Caco-2 (cell line): ENCODE results near the gene TMEM232. TPM values are rescaled to one million over a fixed set of nuclear protein-coding genes. Genes with fewer than 3 reads are reported as not detected.

Experiments used
- BruUV-seq: library from RNA; stranded (reverse); fragments of 400-500 nt; replicated peaks from 2 replicates; lab custom pipeline; 2021; lab: Mats Ljungman, UMichigan
- CTCF ChIA-PET: fragments of 300-600 bp; sonication (Branson Sonifier 250); formaldehyde crosslinking; loops from one replicate; lab custom pipeline; 2022; ENCODE audit warnings: antibody characterized with exemption; lab: Charles Lee
- POLR2A ChIA-PET: fragments of 300-600 bp; sonication (Branson Sonifier 250); formaldehyde crosslinking; loops from one replicate; lab custom pipeline; 2022; ENCODE audit warnings: antibody characterized with exemption; lab: Charles Lee
- DNase-seq, 2 experiments: peaks; one replicate each; pipeline versions ENCODE4 v3.0.0 to v3.0.0-alpha.2; 2020 to 2022
- H3K27me3 ChIP-seq: replicated peaks from 2 replicates; pipeline ENCODE4 v1.6.0; 2011; ENCODE audit warnings: low read length; ENCODE audit not compliant: control insufficient read depth, insufficient read depth
- H3K36me3 ChIP-seq: 2 replicates; pipeline ENCODE4 v1.5.1; 2011; ENCODE audit warnings: low read length; ENCODE audit not compliant: control insufficient read depth, insufficient read depth
- H3K4me1 ChIP-seq: fragments of 250-450 bp; sonication (Bioruptor Pico); 2 replicates; pipeline ENCODE4 v1.5.1; 2020; ENCODE audit warnings: mild to moderate bottlenecking
- H3K4me3 ChIP-seq: 2 replicates; pipeline ENCODE4 v1.5.1; 2011; ENCODE audit warnings: low read depth, mild to moderate bottlenecking, control low read depth, low read length
- H3K9me3 ChIP-seq: fragments of 250-450 bp; sonication (Bioruptor Pico); 2 replicates; pipeline ENCODE4 v1.5.1; 2020; ENCODE audit warnings: mild to moderate bottlenecking, moderate library complexity
- H3K27ac Mint-ChIP-seq: one replicate; pipeline ENCODE4 v1.8.0; 2022; ENCODE audit warnings: mixed read lengths; ENCODE audit not compliant: unreplicated experiment
- H3K27me3 Mint-ChIP-seq: one replicate; pipeline ENCODE4 v1.8.0; 2022; ENCODE audit warnings: mixed read lengths; ENCODE audit not compliant: insufficient read depth, unreplicated experiment
- H3K36me3 Mint-ChIP-seq: one replicate; pipeline ENCODE4 v1.8.0; 2022; ENCODE audit warnings: mild to moderate bottlenecking, mixed read lengths; ENCODE audit not compliant: insufficient read depth, unreplicated experiment
- H3K4me1 Mint-ChIP-seq: one replicate; pipeline ENCODE4 v1.8.0; 2022; ENCODE audit warnings: low read depth, mixed read lengths; ENCODE audit not compliant: unreplicated experiment
- H3K4me3 Mint-ChIP-seq: one replicate; pipeline ENCODE4 v1.8.0; 2022; ENCODE audit warnings: mild to moderate bottlenecking, moderate library complexity, mixed read lengths; ENCODE audit not compliant: unreplicated experiment
- H3K9me3 Mint-ChIP-seq: one replicate; pipeline ENCODE4 v1.8.0; 2022; ENCODE audit warnings: mixed read lengths; ENCODE audit not compliant: unreplicated experiment
- CTCF ChIP-seq, 2 experiments: fragments of 200-600 bp in 1 of 2; IDR thresholded peaks; 1 replicate in 1 of 2; 2 replicates in 1 of 2; pipeline versions ENCODE4 v1.5.1 to v1.8.0; 2011 to 2022; ENCODE audit warnings: antibody characterized with exemption in 1 of 2, control low read depth in 1 of 2, inconsistent platforms in 1 of 2, low read depth in 1 of 2, low read length in 1 of 2, mild to moderate bottlenecking in 1 of 2, moderate library complexity in 1 of 2; ENCODE audit not compliant: insufficient read depth in 1 of 2, severe bottlenecking in 1 of 2, unreplicated experiment in 1 of 2
- intact Hi-C: fragments of 100-400 bp; cut with micrococcal nuclease; formaldehyde crosslinking; loops from one replicate; pipeline ENCODE4 v1.10.0; 2022; ENCODE audit not compliant: unreplicated experiment
- total RNA-seq: library from RNA; stranded (reverse); gene quantifications from 2 replicates; pipeline ENCODE4 v1.2.3, GENCODE V29; 2022

Gene TMEM232
- total RNA-seq, 1 experiment from 2014 or later = 0.34 TPM

- H3K27ac Mint-ChIP-seq = no peak overlapping the region
- H3K4me3 Mint-ChIP-seq = no peak overlapping the region
- Histone ChIP-seq H3K36me3 (no peaks in the 10 kb centered on the region), H3K4me1 (no peaks in the 10 kb centered on the region), H3K4me3 (no peak overlapping the region), H3K27me3 (no peaks in the 10 kb centered on the region), H3K9me3 (0 out of 2 replicates have a peak, but pooled peaks cover 4% of the 10 kb centered on the region)
- ChIA-PET CTCF (no interaction called here), POLR2A (no interaction called here)
- no peaks in the 10 kb centered on the region for H3K36me3 Mint-ChIP-seq
- no peaks in the 10 kb centered on the region for H3K9me3 Mint-ChIP-seq
- TF ChIP-seq CTCF (IDR thresholded peaks at IDR 0.05; ENCODE audit: insufficient read depth in 1 of 2, low read depth in 1 of 2, low read length in 1 of 2, severe bottlenecking in 1 of 2, unreplicated experiment in 1 of 2) = no peak
- H3K27me3 Mint-ChIP-seq = peaks cover 2% of the 10 kb centered on the region
- intact Hi-C loops = no loop called here
- no TSS peak for BruUV-seq
- no peaks in the 10 kb centered on the region for H3K4me1 Mint-ChIP-seq
- DNase-seq = no peak
Measured at GRCh38 chr5:110768138-110768860, 41.8 kb upstream of the TMEM232 start.

- TF ChIP-seq CTCF (IDR thresholded peaks at IDR 0.05; ENCODE audit: insufficient read depth in 1 of 2, low read depth in 1 of 2, low read length in 1 of 2, severe bottlenecking in 1 of 2, unreplicated experiment in 1 of 2) = no peak
- Histone ChIP-seq H3K4me1 (no peaks in the 10 kb centered on the region), H3K36me3 (no peaks in the 10 kb centered on the region), H3K9me3 (no peaks in the 10 kb centered on the region), H3K27me3 (no peaks in the 10 kb centered on the region), H3K4me3 (no peak overlapping the region)
- no peak overlapping the region for H3K27ac Mint-ChIP-seq
- no peaks in the 10 kb centered on the region for H3K4me1 Mint-ChIP-seq
- H3K27me3 Mint-ChIP-seq = no peaks in the 10 kb centered on the region
- ChIA-PET POLR2A (no interaction called here), CTCF (no interaction called here)
- intact Hi-C loops = no loop called here
- H3K4me3 Mint-ChIP-seq = no peak overlapping the region
- no peak for DNase-seq
- no peaks in the 10 kb centered on the region for H3K9me3 Mint-ChIP-seq
- BruUV-seq = no TSS peak
- H3K36me3 Mint-ChIP-seq = no peaks in the 10 kb centered on the region
Measured at GRCh38 chr5:110760158-110760557, 33.7 kb upstream of the TMEM232 start.

GRCh38 chr5:110757118-110757729 is 30.8 kb upstream of the TMEM232 start:
- no peak overlapping the region for H3K4me3 Mint-ChIP-seq
- peak in 1 of 2 experiments; percentile 46 for DNase-seq
- no peak overlapping the region for H3K27ac Mint-ChIP-seq
- H3K9me3 Mint-ChIP-seq = no peaks in the 10 kb centered on the region
- intact Hi-C loops = loop anchor here (1.0 to 5.0 kb wide), 4 partner anchors 108 to 795 kb away; no protein-coding TSS in a partner anchor
- no peaks in the 10 kb centered on the region for H3K4me1 Mint-ChIP-seq
- no peaks in the 10 kb centered on the region for H3K36me3 ChIP-seq
- CTCF ChIA-PET = no interaction called here
- peaks cover 8% of the 10 kb centered on the region for H3K36me3 Mint-ChIP-seq
- no peaks in the 10 kb centered on the region for H3K4me1 ChIP-seq
- TF ChIP-seq CTCF (IDR thresholded peaks at IDR 0.05; ENCODE audit: insufficient read depth in 1 of 2, low read depth in 1 of 2, low read length in 1 of 2, severe bottlenecking in 1 of 2, unreplicated experiment in 1 of 2) = peak; percentile 52 to 59
- POLR2A ChIA-PET = no interaction called here
- no peaks in the 10 kb centered on the region for H3K9me3 ChIP-seq
- no TSS peak for BruUV-seq
- H3K4me3 ChIP-seq = no peak overlapping the region
- H3K27me3 Mint-ChIP-seq = no peaks in the 10 kb centered on the region
- H3K27me3 ChIP-seq = no peaks in the 10 kb centered on the region
